ENCODE data around the gene GPATCH3.
"Not testable (repeated sequence)": the region's sequence is repeated elsewhere in the genome, so short reads cannot be mapped to it uniquely, and the experiment has no call there.

The GPATCH3 gene

GRCh38 chr1:26882696-26883463 lies 17.4 kb downstream of the GPATCH3 start:
- TF ChIP-seq CTCF (IDR thresholded peaks at IDR 0.05; ENCODE audit: insufficient read depth, low read length, missing control alignments) = no peak
- POLR2A ChIA-PET = interaction anchor here (0.6 to 1.1 kb wide), 2 partner anchors 27 to 332 kb away, joined by 3 to 4 read pairs; no protein-coding TSS in a partner anchor
- no peak for DNase-seq (ENCODE audit: low read depth, low spot score)
- no peak overlapping the region for H3K4me3 ChIP-seq (ENCODE audit: low read depth, low read length)
- CTCF ChIA-PET = interaction anchor here (1.0 to 15.8 kb wide), 10 partner anchors 16 to 383 kb away, joined by 3 to 205 read pairs (median 4); no protein-coding TSS in a partner anchor

- DNase-seq (ENCODE audit: low read depth, low spot score); H3K4me3 ChIP-seq (ENCODE audit: low read depth, low read length): not testable (repeated sequence)
- POLR2A ChIA-PET = interaction anchor here (1.1 kb wide), 1 partner anchor 26 kb away, joined by 3 read pairs; no protein-coding TSS in a partner anchor
- CTCF ChIA-PET = interaction anchor here (0.8 to 15.8 kb wide), 14 partner anchors 7 to 287 kb away, joined by 3 to 205 read pairs (median 6); partner anchors contain the start of gene GPN2
Measured at GRCh38 chr1:26881611-26882010, 18.7 kb downstream of the GPATCH3 start.

- ChIA-PET POLR2A (interaction anchor here (1.0 kb wide), 2 partner anchors 79 to 280 kb away, joined by 3 read pairs; no protein-coding TSS in a partner anchor), CTCF (interaction anchor here (0.9 to 15.8 kb wide), 9 partner anchors 9 to 278 kb away, joined by 3 to 205 read pairs (median 19); partner anchors contain the start of gene GPN2)
Measured at GRCh38 chr1:26879793-26880192, 20.5 kb downstream of the GPATCH3 start.

GRCh38 chr1:26877326-26877725 lies 22.9 kb downstream of the GPATCH3 start:
- no peak for TF ChIP-seq CTCF (IDR thresholded peaks at IDR 0.05; ENCODE audit: insufficient read depth, low read length, missing control alignments)
- ChIA-PET CTCF (interaction anchor here (1.1 to 15.8 kb wide), 10 partner anchors 8 to 275 kb away, joined by 3 to 205 read pairs (median 20); partner anchors contain the start of gene GPN2), POLR2A (interaction anchor here (0.6 kb wide), 1 partner anchor 56 kb away, joined by 3 read pairs; no protein-coding TSS in a partner anchor)

More at GRCh38 chr1:26879793-26880192, 20.5 kb downstream of the GPATCH3 start:
- no peak for TF ChIP-seq CTCF (IDR thresholded peaks at IDR 0.05; ENCODE audit: insufficient read depth, low read length, missing control alignments)
- no peak overlapping the region for H3K4me3 ChIP-seq (ENCODE audit: low read depth, low read length)
- no peak for DNase-seq (ENCODE audit: low read depth, low spot score)

GRCh38 chr1:26874896-26875295 lies 25.4 kb downstream of the GPATCH3 start:
- TF ChIP-seq CTCF (IDR thresholded peaks at IDR 0.05; ENCODE audit: insufficient read depth, low read length, missing control alignments) = no peak
- no peak for DNase-seq (ENCODE audit: low read depth, low spot score)
- POLR2A ChIA-PET = no interaction called here
- CTCF ChIA-PET = interaction anchor here (15.8 kb wide), 1 partner anchor 273 kb away, joined by 205 read pairs; no protein-coding TSS in a partner anchor
- H3K4me3 ChIP-seq (ENCODE audit: low read depth, low read length) = no peak overlapping the region

More at GRCh38 chr1:26877326-26877725, 22.9 kb downstream of the GPATCH3 start:
- DNase-seq (ENCODE audit: low read depth, low spot score) = no peak
- no peak overlapping the region for H3K4me3 ChIP-seq (ENCODE audit: low read depth, low read length)

- ChIA-PET POLR2A (interaction anchor here (0.6 kb wide), 1 partner anchor 20 kb away, joined by 7 read pairs; no protein-coding TSS in a partner anchor), CTCF (interaction anchor here (1.0 to 15.8 kb wide), 5 partner anchors 8 to 271 kb away, joined by 3 to 205 read pairs (median 4); no protein-coding TSS in a partner anchor)
- DNase-seq (ENCODE audit: low read depth, low spot score); H3K4me3 ChIP-seq (ENCODE audit: low read depth, low read length): not testable (repeated sequence)
Measured at GRCh38 chr1:26873097-26873496, 27.2 kb downstream of the GPATCH3 start.
